H9 (cell line): Measurements from ENCODE around the gene LILRB3. TPM values are rescaled to one million over a fixed set of nuclear protein-coding genes. Genes with fewer than 3 reads are reported as not detected.

Source experiments
- DNase-seq: peaks from one replicate; pipeline ENCODE4 v3.0.0-alpha.2; 2017
- H2AFZ ChIP-seq: one replicate; pipeline ENCODE4 v1.6.1; 2013; ENCODE audit warnings: mild to moderate bottlenecking, low read length, control low read depth, moderate library complexity
- H2AK5ac ChIP-seq: 2 replicates; pipeline ENCODE4 v1.6.1; 2013; ENCODE audit warnings: low read length, control low read depth, mixed read lengths; ENCODE audit not compliant: insufficient read length
- H2BK120ac ChIP-seq: one replicate; pipeline ENCODE4 v1.6.1; 2013; ENCODE audit warnings: low read depth, mild to moderate bottlenecking, low read length, control low read depth, inconsistent platforms; ENCODE audit not compliant: poor library complexity, severe bottlenecking
- H2BK12ac ChIP-seq: 2 replicates; pipeline ENCODE4 v1.6.1; 2013; ENCODE audit warnings: low read length, control low read depth, mixed read lengths, low read depth; ENCODE audit not compliant: insufficient read length
- H2BK15ac ChIP-seq: 2 replicates; pipeline ENCODE4 v1.6.1; 2013; ENCODE audit warnings: low read depth, low read length, control low read depth
- H2BK20ac ChIP-seq: one replicate; pipeline ENCODE4 v1.6.1; 2013; ENCODE audit warnings: low read depth, mild to moderate bottlenecking, low read length, control low read depth, inconsistent platforms; ENCODE audit not compliant: poor library complexity, severe bottlenecking
- H2BK5ac ChIP-seq: 2 replicates; pipeline ENCODE4 v1.6.1; 2013; ENCODE audit warnings: low read length, control low read depth, mixed read lengths; ENCODE audit not compliant: insufficient read length
- H3K14ac ChIP-seq: 2 replicates; pipeline ENCODE4 v1.6.1; 2013; ENCODE audit warnings: low read length, control low read depth; ENCODE audit not compliant: insufficient read depth
- H3K18ac ChIP-seq: 2 replicates; pipeline ENCODE4 v1.6.1; 2013; ENCODE audit warnings: low read depth, mild to moderate bottlenecking, mixed read lengths, low read length, control low read depth; ENCODE audit not compliant: insufficient read length
- H3K23ac ChIP-seq: 2 replicates; pipeline ENCODE4 v1.6.1; 2013; ENCODE audit warnings: low read length, control low read depth, mixed read lengths, low read depth; ENCODE audit not compliant: insufficient read length
- H3K23me2 ChIP-seq: 2 replicates; pipeline ENCODE4 v1.6.1; 2013; ENCODE audit warnings: low read depth, mild to moderate bottlenecking, mixed read lengths, low read length, control low read depth; ENCODE audit not compliant: insufficient read length, poor library complexity, severe bottlenecking
- H3K27ac ChIP-seq: 2 replicates; pipeline ENCODE4 v1.5.1; 2013; ENCODE audit warnings: low read length, control low read depth, mixed read lengths, low read depth; ENCODE audit not compliant: insufficient read length
- H3K27me3 ChIP-seq: 2 replicates; pipeline ENCODE4 v1.6.1; 2013; ENCODE audit warnings: low read length, control low read depth, inconsistent platforms; ENCODE audit not compliant: insufficient read depth
- H3K4ac ChIP-seq: 2 replicates; pipeline ENCODE4 v1.6.1; 2013; ENCODE audit warnings: low read depth, mild to moderate bottlenecking, control low read depth, inconsistent platforms, low read length, moderate library complexity
- H3K4me1 ChIP-seq: 2 replicates; pipeline ENCODE4 v1.6.1; 2013; ENCODE audit warnings: low read length, control low read depth, inconsistent platforms; ENCODE audit not compliant: insufficient read depth
- H3K4me2 ChIP-seq: 2 replicates; pipeline ENCODE4 v1.6.1; 2013; ENCODE audit warnings: low read length, control low read depth, mixed read lengths; ENCODE audit not compliant: insufficient read length, insufficient read depth
- H3K56ac ChIP-seq: 2 replicates; pipeline ENCODE4 v1.6.1; 2013; ENCODE audit warnings: low read depth, mild to moderate bottlenecking, mixed read lengths, low read length, control low read depth; ENCODE audit not compliant: insufficient read length
- H3K79me1 ChIP-seq: 2 replicates; pipeline ENCODE4 v1.6.1; 2013; ENCODE audit warnings: low read depth, mild to moderate bottlenecking, moderate library complexity, low read length, control low read depth, inconsistent platforms; ENCODE audit not compliant: insufficient read depth, poor library complexity, severe bottlenecking
- H3K79me2 ChIP-seq: 2 replicates; pipeline ENCODE4 v1.6.1; 2013; ENCODE audit warnings: low read length, control low read depth, inconsistent platforms; ENCODE audit not compliant: insufficient read depth
- H3K9ac ChIP-seq: 2 replicates; pipeline ENCODE4 v1.6.1; 2013; ENCODE audit warnings: low read length, control low read depth, mixed read lengths; ENCODE audit not compliant: insufficient read length; ENCODE audit errors: extremely low read depth
- H3K9me3 ChIP-seq: one replicate; pipeline ENCODE4 v1.6.1; 2013; ENCODE audit warnings: low read depth, low read length, inconsistent platforms; ENCODE audit not compliant: control insufficient read depth
- H3T11ph ChIP-seq: one replicate; pipeline ENCODE4 v1.6.1; 2013; ENCODE audit warnings: mild to moderate bottlenecking, low read length, control low read depth, inconsistent platforms
- H4K20me1 ChIP-seq: one replicate; pipeline ENCODE4 v1.6.1; 2013; ENCODE audit not compliant: control insufficient read depth, insufficient read length, insufficient read depth
- H4K5ac ChIP-seq: 2 replicates; pipeline ENCODE4 v1.6.1; 2013; ENCODE audit warnings: low read depth, mild to moderate bottlenecking, mixed read lengths, low read length, control low read depth; ENCODE audit not compliant: insufficient read length
- H4K8ac ChIP-seq: replicated peaks from 2 replicates; pipeline ENCODE4 v1.6.1; 2013; ENCODE audit warnings: low read length, control low read depth, mixed read lengths, low read depth; ENCODE audit not compliant: insufficient read length
- H4K91ac ChIP-seq: 2 replicates; pipeline ENCODE4 v1.6.1; 2013; ENCODE audit warnings: low read depth, mild to moderate bottlenecking, moderate library complexity, mixed read lengths, low read length, control low read depth; ENCODE audit not compliant: insufficient read length
- H3K27ac Mint-ChIP-seq, 3 experiments: 2 replicates in 2 of 3; 3 replicates in 1 of 3; pipeline ENCODE4 v1.8.0; 2020 to 2021; ENCODE audit warnings: mixed read lengths in 3 of 3, mild to moderate bottlenecking in 1 of 3, moderate library complexity in 1 of 3
- H3K27me3 Mint-ChIP-seq: 2 replicates; pipeline ENCODE4 v1.8.0; 2021; ENCODE audit warnings: low read depth, mild to moderate bottlenecking, moderate library complexity, mixed read lengths
- H3K36me3 Mint-ChIP-seq, 3 experiments: 2 replicates in 2 of 3; 3 replicates in 1 of 3; pipeline ENCODE4 v1.8.0; 2020 to 2021; ENCODE audit warnings: low read depth in 3 of 3, mixed read lengths in 3 of 3; ENCODE audit not compliant: insufficient read depth in 1 of 3
- H3K4me1 Mint-ChIP-seq, 2 experiments: 2 replicates each; pipeline ENCODE4 v1.8.0; 2020; ENCODE audit warnings: mixed read lengths in 2 of 2
- H3K4me3 Mint-ChIP-seq, 2 experiments: 2 replicates in 1 of 2; 3 replicates in 1 of 2; pipeline ENCODE4 v1.8.0; 2020 to 2021; ENCODE audit warnings: mild to moderate bottlenecking in 2 of 2, mixed read lengths in 2 of 2, moderate library complexity in 1 of 2
- H3K9me3 Mint-ChIP-seq, 2 experiments: 2 replicates in 1 of 2; 3 replicates in 1 of 2; pipeline ENCODE4 v1.8.0; 2020; ENCODE audit warnings: mild to moderate bottlenecking in 2 of 2, mixed read lengths in 2 of 2, moderate library complexity in 1 of 2
- WGBS: extraction: QIAGEN DNeasy Blood & Tissue Kit; methylation state at CpG from one replicate; pipeline ENCODE4 v1.1.7; 2013; ENCODE audit warnings: missing lambda C conversion rate, low lambda C conversion rate, mixed read lengths; ENCODE audit not compliant: insufficient read length; ENCODE audit errors: extremely low coverage; 5-methylcytosine and 5-hydroxymethylcytosine counted together
- total RNA-seq: library from RNA; stranded (reverse); gene quantifications from 2 replicates; pipeline ENCODE4 v1.2.1, GENCODE V29; 2021
- TF ChIP-seq, protein P1 (sequence below): fragments of 200-600 bp; sonication (generic); conservative IDR thresholded peaks from 3 replicates; pipeline ENCODE4 v1.8.0; 2021; ENCODE audit warnings: antibody characterized with exemption, mild to moderate bottlenecking

The LILRB3 gene
- total RNA-seq, 1 experiment from 2014 or later, result not detected

DNA sequence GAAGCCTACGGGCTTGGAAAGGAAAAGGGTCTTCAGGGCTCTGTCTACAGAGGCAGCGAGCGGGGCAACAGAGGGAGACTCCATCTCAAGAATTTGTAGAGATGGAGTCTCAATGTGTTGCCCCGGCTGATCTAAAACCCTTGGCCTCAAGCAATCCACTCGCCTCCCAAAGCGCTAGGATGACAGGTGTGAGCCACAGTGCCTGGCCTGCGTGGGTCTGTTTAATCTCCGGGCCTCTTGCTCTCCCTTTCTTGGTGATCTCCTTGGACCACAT lies 14.1 kb downstream of the LILRB3 start:
- no peak overlapping the region for H3K27ac ChIP-seq

More for the DNA sequence above, 14.1 kb downstream of the LILRB3 start:
- no peak overlapping the region for H3K9ac ChIP-seq
- H2AK5ac ChIP-seq, result no peak overlapping the region
- no peaks in the 10 kb centered on the region for H3K27me3 ChIP-seq
- H3K36me3 Mint-ChIP-seq, result peaks cover 59 to 70% (median 61%) of the 10 kb centered on the region in 3 experiments
- no peak overlapping the region for H3K18ac ChIP-seq
- no peak for DNase-seq
- H2BK20ac ChIP-seq, result no peak overlapping the region
- H3T11ph ChIP-seq, result no peak overlapping the region
- no peaks in the 10 kb centered on the region for H3K9me3 Mint-ChIP-seq
- H4K91ac ChIP-seq, result no peak overlapping the region
- no peak overlapping the region for H3K4ac ChIP-seq
- no peaks in the 10 kb centered on the region for H3K23me2 ChIP-seq
- TF ChIP-seq, protein P1, sequence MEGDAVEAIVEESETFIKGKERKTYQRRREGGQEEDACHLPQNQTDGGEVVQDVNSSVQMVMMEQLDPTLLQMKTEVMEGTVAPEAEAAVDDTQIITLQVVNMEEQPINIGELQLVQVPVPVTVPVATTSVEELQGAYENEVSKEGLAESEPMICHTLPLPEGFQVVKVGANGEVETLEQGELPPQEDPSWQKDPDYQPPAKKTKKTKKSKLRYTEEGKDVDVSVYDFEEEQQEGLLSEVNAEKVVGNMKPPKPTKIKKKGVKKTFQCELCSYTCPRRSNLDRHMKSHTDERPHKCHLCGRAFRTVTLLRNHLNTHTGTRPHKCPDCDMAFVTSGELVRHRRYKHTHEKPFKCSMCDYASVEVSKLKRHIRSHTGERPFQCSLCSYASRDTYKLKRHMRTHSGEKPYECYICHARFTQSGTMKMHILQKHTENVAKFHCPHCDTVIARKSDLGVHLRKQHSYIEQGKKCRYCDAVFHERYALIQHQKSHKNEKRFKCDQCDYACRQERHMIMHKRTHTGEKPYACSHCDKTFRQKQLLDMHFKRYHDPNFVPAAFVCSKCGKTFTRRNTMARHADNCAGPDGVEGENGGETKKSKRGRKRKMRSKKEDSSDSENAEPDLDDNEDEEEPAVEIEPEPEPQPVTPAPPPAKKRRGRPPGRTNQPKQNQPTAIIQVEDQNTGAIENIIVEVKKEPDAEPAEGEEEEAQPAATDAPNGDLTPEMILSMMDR, result no peak
- no peak overlapping the region for H2BK12ac ChIP-seq
- no peak overlapping the region for H3K4me2 ChIP-seq
- H3K4me1 Mint-ChIP-seq, result peaks cover 28 to 45% of the 10 kb centered on the region in 2 experiments
- no peak overlapping the region for H3K14ac ChIP-seq
- no peak overlapping the region for H2BK5ac ChIP-seq
- no peak overlapping the region for H4K8ac ChIP-seq
- H3K27me3 Mint-ChIP-seq, result peaks cover 3% of the 10 kb centered on the region
- no peak overlapping the region for H2BK120ac ChIP-seq
- peaks cover 3% of the 10 kb centered on the region for H4K20me1 ChIP-seq
- peak overlapping the region; percentile 85 to 95 (median 94); a peak in 6 of 7 replicates for H3K27ac Mint-ChIP-seq
- no peaks in the 10 kb centered on the region for H3K4me1 ChIP-seq
- peaks cover 2% of the 10 kb centered on the region for H3K79me1 ChIP-seq
- no peak overlapping the region for H4K5ac ChIP-seq
- no peaks in the 10 kb centered on the region for H3K9me3 ChIP-seq
- no peak overlapping the region for H3K23ac ChIP-seq
- H2AFZ ChIP-seq, result no peak overlapping the region
- H3K4me3 Mint-ChIP-seq, result peak overlapping the region in 1 of 2 experiments; percentile 54; a peak in 1 of 5 replicates
- H3K56ac ChIP-seq, result no peak overlapping the region
- peaks cover 10% of the 10 kb centered on the region; the same call in 1 of the 2 replicates for H3K79me2 ChIP-seq
- no peak overlapping the region for H2BK15ac ChIP-seq
- no CpG with 5 or more reads among the region's 8 CpGs for WGBS
